Gastrocnemius medialis (tissue), 4 donors: Measurements from ENCODE around the gene DIPK1A.

Experiments used
- POLR2A ChIP-seq, 2 donors: fragments of 450-650 bp; IDR thresholded peaks; one replicate each; pipeline ENCODE4 v1.6.1; 2017; ENCODE audit warnings: antibody characterized with exemption in 2 of 2, mild to moderate bottlenecking in 2 of 2, moderate library complexity in 2 of 2
- TF ChIP-seq, protein P1 (sequence below), 5 experiments: fragments of 450-650 bp in 3 of 5; fragments of 200-600 bp in 2 of 5; sonication (generic) in 2 of 5; IDR thresholded peaks in 4 of 5; conservative IDR thresholded peaks in 1 of 5; 1 replicate in 4 of 5; 2 replicates in 1 of 5; pipeline ENCODE4 v1.5.1; 2016 to 2019; ENCODE audit warnings: antibody characterized with exemption in 5 of 5, mild to moderate bottlenecking in 3 of 5, moderate library complexity in 3 of 5

DNA sequence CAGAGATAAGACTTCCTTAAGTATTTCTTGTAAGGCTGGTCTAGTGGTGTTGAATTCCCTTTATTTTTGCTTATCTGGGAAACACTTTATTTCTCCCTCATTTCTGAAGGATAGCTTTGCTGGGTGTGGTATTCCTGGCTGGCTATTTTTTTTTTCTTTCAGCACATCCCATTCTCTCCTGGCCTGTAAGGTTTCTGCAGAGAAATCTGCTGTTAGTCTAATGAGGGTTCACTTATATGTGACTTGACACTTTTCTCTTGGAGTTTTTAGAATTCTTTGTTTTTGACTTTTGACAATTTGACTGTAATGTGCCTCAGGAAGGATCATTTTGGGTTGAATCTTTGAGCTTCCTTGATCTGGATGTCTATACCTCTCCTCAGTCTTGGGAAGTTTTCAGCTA, 61.5 kb downstream of the DIPK1A start:
- TF ChIP-seq, protein P1, sequence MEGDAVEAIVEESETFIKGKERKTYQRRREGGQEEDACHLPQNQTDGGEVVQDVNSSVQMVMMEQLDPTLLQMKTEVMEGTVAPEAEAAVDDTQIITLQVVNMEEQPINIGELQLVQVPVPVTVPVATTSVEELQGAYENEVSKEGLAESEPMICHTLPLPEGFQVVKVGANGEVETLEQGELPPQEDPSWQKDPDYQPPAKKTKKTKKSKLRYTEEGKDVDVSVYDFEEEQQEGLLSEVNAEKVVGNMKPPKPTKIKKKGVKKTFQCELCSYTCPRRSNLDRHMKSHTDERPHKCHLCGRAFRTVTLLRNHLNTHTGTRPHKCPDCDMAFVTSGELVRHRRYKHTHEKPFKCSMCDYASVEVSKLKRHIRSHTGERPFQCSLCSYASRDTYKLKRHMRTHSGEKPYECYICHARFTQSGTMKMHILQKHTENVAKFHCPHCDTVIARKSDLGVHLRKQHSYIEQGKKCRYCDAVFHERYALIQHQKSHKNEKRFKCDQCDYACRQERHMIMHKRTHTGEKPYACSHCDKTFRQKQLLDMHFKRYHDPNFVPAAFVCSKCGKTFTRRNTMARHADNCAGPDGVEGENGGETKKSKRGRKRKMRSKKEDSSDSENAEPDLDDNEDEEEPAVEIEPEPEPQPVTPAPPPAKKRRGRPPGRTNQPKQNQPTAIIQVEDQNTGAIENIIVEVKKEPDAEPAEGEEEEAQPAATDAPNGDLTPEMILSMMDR (IDR thresholded peaks at IDR 0.05 in 4 of 5, conservative IDR thresholded peaks at IDR 0.05 in 1 of 5) = no peak
- TF ChIP-seq POLR2A (IDR thresholded peaks at IDR 0.05) = no peak
